Lower lobe of right lung (tissue), 2 donors: ENCODE data around the gene SPON1. TPM values are rescaled to one million over a fixed set of nuclear protein-coding genes. Genes with fewer than 3 reads are reported as not detected.

Experiments used
- ATAC-seq, 2 donors: fragments of 200-7000 bp; cut with Tn5 transposase; one replicate each; pipeline ENCODE4 v1.9.1; 2020 to 2022; ENCODE audit warnings: mild to moderate bottlenecking in 2 of 2, moderate library complexity in 2 of 2
- DNase-seq: peaks from one replicate; pipeline ENCODE4 v3.0.0-alpha.2; 2020
- H3K27ac ChIP-seq: fragments of 200-600 bp; one replicate; pipeline ENCODE4 v1.8.0; 2022
- H3K27me3 ChIP-seq: fragments of 200-600 bp; one replicate; pipeline ENCODE4 v1.8.0; 2022; ENCODE audit warnings: low read depth
- H3K36me3 ChIP-seq: fragments of 200-600 bp; one replicate; pipeline ENCODE4 v1.8.0; 2022; ENCODE audit warnings: mild to moderate bottlenecking
- H3K4me1 ChIP-seq: fragments of 200-600 bp; one replicate; pipeline ENCODE4 v1.8.0; 2022
- H3K4me3 ChIP-seq: fragments of 200-600 bp; one replicate; pipeline ENCODE4 v1.8.0; 2022; ENCODE audit warnings: mild to moderate bottlenecking
- H3K9me3 ChIP-seq: fragments of 200-600 bp; one replicate; pipeline ENCODE4 v1.8.0; 2022
- intact Hi-C: fragments of 100-400 bp; cut with DNase I; formaldehyde crosslinking; loops from one replicate; pipeline ENCODE4 v1.11.0; 2022
- total RNA-seq: library from RNA; stranded (reverse); fragmentation: NEBNext Ultra II Directional; extraction: Animal tissue kit (Norgen Biotek cat#: 25700); gene quantifications from one replicate; pipeline ENCODE4 v1.2.1, GENCODE V29; 2021
- TF ChIP-seq, protein P1 (sequence below): fragments of 200-600 bp; IDR thresholded peaks from one replicate; pipeline ENCODE4 v1.8.0; 2022; ENCODE audit warnings: antibody characterized with exemption, mild to moderate bottlenecking
- donor health status: DM: no; HTN: yes; CAD: no; lungs with severe emphysema.

SPON1 gene
- total RNA-seq, 1 donor from 2014 or later, result 40.1 TPM

DNA sequence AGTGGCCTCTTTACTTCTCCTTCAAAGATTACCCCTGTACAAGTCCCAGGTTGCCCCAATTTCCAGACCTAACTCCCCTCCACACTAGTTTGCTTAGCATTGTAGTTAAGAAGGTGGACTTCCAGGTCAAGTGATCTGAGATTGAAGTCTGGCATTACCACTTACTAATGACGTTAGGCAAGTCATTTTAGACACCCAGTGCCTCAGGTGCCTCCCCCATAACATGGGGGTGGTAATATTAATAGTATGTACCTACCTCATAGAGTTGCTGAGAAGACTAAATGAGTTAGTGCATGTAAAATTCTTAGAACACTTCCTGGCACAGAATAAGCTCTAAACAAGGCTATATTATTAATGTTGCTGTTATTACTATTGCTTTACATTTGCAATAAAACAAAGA, 93.4 kb downstream of the SPON1 start:
- intact Hi-C loops, result no loop called here
- no peak for ATAC-seq
- no peaks in the 10 kb centered on the region for H3K27me3 ChIP-seq

DNA sequence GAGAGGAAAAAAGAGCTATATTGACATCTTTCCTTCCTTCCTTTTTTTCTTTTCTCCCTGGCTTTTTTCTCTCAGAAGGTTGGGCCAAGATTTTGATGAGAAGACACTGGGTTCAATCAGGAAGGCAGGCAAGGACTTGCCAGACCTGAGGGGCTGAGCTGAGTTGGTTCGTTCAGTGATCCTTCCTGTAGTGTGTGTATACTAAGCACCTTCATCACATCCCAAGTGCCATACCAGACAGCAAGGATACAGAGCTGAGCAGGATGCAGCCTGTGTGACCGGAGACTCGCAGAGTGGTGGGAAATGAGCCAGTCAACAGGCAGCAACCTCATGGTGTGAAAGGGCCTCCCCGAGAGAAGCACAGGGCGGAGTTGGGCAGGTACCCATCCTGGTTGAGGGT, 95.5 kb downstream of the SPON1 start:
- H3K4me1 ChIP-seq, result no peaks in the 10 kb centered on the region
- intact Hi-C loops, result no loop called here
- no peak overlapping the region for H3K4me3 ChIP-seq
- H3K27ac ChIP-seq, result no peak overlapping the region
- no peaks in the 10 kb centered on the region for H3K27me3 ChIP-seq
- no peak for DNase-seq
- no peaks in the 10 kb centered on the region for H3K36me3 ChIP-seq
- H3K9me3 ChIP-seq, result no peaks in the 10 kb centered on the region
- TF ChIP-seq, protein P1, sequence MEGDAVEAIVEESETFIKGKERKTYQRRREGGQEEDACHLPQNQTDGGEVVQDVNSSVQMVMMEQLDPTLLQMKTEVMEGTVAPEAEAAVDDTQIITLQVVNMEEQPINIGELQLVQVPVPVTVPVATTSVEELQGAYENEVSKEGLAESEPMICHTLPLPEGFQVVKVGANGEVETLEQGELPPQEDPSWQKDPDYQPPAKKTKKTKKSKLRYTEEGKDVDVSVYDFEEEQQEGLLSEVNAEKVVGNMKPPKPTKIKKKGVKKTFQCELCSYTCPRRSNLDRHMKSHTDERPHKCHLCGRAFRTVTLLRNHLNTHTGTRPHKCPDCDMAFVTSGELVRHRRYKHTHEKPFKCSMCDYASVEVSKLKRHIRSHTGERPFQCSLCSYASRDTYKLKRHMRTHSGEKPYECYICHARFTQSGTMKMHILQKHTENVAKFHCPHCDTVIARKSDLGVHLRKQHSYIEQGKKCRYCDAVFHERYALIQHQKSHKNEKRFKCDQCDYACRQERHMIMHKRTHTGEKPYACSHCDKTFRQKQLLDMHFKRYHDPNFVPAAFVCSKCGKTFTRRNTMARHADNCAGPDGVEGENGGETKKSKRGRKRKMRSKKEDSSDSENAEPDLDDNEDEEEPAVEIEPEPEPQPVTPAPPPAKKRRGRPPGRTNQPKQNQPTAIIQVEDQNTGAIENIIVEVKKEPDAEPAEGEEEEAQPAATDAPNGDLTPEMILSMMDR, result no peak
- no peak for ATAC-seq

More for the DNA sequence above, 93.4 kb downstream of the SPON1 start:
- no peak overlapping the region for H3K27ac ChIP-seq
- H3K4me1 ChIP-seq, result no peaks in the 10 kb centered on the region
- no peak overlapping the region for H3K4me3 ChIP-seq
- H3K9me3 ChIP-seq, result no peaks in the 10 kb centered on the region
- no peaks in the 10 kb centered on the region for H3K36me3 ChIP-seq
- TF ChIP-seq, protein P1, result no peak
- DNase-seq, result no peak

DNA sequence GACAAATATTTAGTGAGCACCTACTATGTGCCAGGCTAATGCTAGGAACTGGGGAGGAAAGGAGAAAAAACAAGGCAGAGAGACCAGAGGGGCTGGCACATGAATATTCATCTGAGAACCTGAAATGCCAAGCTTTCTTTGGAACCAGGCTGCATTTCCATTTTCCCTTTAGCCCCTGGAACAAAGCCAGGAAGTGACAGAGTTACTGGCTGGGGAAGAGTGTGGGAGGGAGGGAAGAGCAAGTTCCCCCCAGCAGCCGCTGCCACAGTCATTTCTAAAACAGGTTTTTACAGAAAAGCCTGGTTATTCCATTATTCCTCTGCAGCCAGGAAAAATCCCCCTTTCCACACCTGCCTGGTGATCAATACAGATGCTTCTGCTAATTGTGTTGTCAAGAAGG, 97.0 kb downstream of the SPON1 start:
- intact Hi-C loops, result no loop called here
- DNase-seq, result no peak

DNA sequence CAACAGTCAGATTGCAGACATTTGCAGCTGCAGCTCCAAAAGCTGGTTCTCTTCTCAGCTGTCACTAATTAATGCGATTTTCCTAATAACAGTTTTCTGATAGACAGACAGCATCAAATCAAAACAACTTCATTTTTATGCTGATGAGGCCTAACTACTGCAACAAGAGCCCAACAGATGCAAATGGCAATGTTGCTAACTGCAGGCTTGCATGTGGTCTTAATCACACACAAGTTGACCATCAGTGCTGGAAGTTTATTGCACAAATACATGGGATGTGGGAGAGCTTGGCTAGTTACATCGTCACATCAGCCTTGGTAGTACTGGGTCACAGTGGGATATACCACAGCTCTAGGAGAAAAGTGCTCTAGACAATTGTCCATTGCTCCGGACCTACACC, 99.2 kb downstream of the SPON1 start:
- Histone ChIP-seq H3K4me3 (no peak overlapping the region), H3K27me3 (no peaks in the 10 kb centered on the region), H3K9me3 (no peaks in the 10 kb centered on the region), H3K27ac (no peak overlapping the region), H3K4me1 (no peaks in the 10 kb centered on the region), H3K36me3 (no peaks in the 10 kb centered on the region)
- intact Hi-C loops, result no loop called here
- ATAC-seq (no peak), DNase-seq (no peak)
- TF ChIP-seq, protein P1, result no peak

More for the DNA sequence above, 97.0 kb downstream of the SPON1 start:
- Histone ChIP-seq H3K4me1 (no peaks in the 10 kb centered on the region), H3K9me3 (no peaks in the 10 kb centered on the region), H3K27me3 (no peaks in the 10 kb centered on the region), H3K4me3 (no peak overlapping the region), H3K36me3 (no peaks in the 10 kb centered on the region), H3K27ac (no peak overlapping the region)
- TF ChIP-seq, protein P1, result no peak
- ATAC-seq, result no peak

GRCh38 chr11:14065141-14065540, 102.6 kb downstream of the SPON1 start:
- Histone ChIP-seq H3K27ac (no peak overlapping the region), H3K9me3 (no peaks in the 10 kb centered on the region), H3K4me1 (no peaks in the 10 kb centered on the region), H3K4me3 (no peak overlapping the region), H3K27me3 (no peaks in the 10 kb centered on the region), H3K36me3 (no peaks in the 10 kb centered on the region)
- intact Hi-C loops, result no loop called here
- ATAC-seq (peak in 1 of 2 donors; percentile 68), DNase-seq (no peak)
- TF ChIP-seq, protein P1, result no peak

- no peak for DNase-seq
- Histone ChIP-seq H3K4me1 (no peaks in the 10 kb centered on the region), H3K4me3 (no peak overlapping the region), H3K9me3 (no peaks in the 10 kb centered on the region), H3K27me3 (no peaks in the 10 kb centered on the region), H3K27ac (no peak overlapping the region), H3K36me3 (no peaks in the 10 kb centered on the region)
- TF ChIP-seq, protein P1, result no peak
- peak in 1 of 2 donors; percentile 70 for ATAC-seq
- intact Hi-C loops, result no loop called here
Measured at GRCh38 chr11:14065681-14066080, 103.2 kb downstream of the SPON1 start.
